ENCODE measurements around the gene PPP2R3C.

The PPP2R3C gene

DNA sequence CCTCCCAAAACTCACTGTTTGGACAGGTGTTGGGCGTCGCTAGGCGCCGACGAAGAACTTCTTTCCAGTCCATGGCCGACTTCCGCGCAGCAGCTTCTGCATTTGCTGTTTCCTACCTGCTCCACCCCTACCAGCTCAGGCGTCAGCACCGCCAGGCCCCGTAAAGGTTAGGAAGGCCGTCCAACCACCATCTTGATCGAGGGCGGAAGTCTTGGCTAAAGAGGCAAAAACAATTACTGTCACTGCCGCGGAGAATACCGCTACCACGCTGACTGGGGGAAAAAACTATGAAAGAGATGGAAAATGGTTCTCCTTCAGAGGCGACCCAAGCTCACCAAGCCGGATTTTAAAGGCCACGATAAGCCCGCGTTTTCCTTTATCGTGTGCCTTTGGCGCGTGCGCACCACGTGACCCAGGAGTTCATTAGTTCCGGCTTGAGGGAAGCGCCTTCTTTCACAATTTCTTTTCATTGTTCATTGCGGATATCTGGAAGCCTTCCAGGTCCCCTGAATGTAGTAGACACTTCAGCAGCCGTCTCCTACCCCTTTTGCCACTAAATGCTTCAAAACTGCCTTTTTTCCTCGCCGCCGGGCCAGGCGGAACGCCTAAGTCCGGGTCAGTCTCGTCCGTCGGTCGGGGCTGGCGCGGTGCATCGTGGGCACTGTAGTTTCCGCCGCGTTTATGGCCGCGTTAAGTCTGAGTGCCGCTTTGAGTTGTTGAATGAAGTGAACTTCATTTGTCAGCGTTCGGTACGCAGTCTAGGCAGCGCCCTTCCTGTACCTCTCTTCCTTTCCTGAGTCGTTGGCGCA lies at the start of gene PPP2R3C, which contains the start of gene PRORP:
Gene PPP2R3C (minus strand): TSS at position 104 of the 809 bp plus-strand sequence. CDS start 31 bp downstream, at position 73.
Gene PRORP (plus strand): TSS at position 666 of the 809 bp plus-strand sequence. CDS start 694 bp downstream, outside the sequence.
- Mint-ChIP-seq H3K36me3 (ENCODE audit: low read depth) (peaks cover 44% of the 10 kb centered on the region), H3K4me1 (peaks cover 37% of the 10 kb centered on the region), H3K4me3 (peak within 1 kb of the TSS; percentile 95), H3K9me3 (no peaks in the 10 kb centered on the region), H3K27ac (peak within 1 kb of the TSS; percentile 100), H3K27me3 (ENCODE audit: low read depth, poor library complexity) (peaks cover 4% of the 10 kb centered on the region)
- peak; percentile 78 for DNase-seq
- no peak for TF ChIP-seq CTCF (IDR thresholded peaks at IDR 0.05)

GRCh38 chr14:35167496-35167895 lies 45.7 kb upstream of the PPP2R3C start:
- Mint-ChIP-seq H3K36me3 (ENCODE audit: low read depth) (peaks cover 64% of the 10 kb centered on the region), H3K27ac (no peak overlapping the region), H3K9me3 (peaks cover 6% of the 10 kb centered on the region), H3K4me3 (no peak overlapping the region), H3K4me1 (no peaks in the 10 kb centered on the region), H3K27me3 (ENCODE audit: low read depth, poor library complexity) (no peaks in the 10 kb centered on the region)
- DNase-seq, result no peak
- no peak for TF ChIP-seq CTCF (IDR thresholded peaks at IDR 0.05)

- H3K27me3 Mint-ChIP-seq (ENCODE audit: low read depth, poor library complexity), result no peaks in the 10 kb centered on the region
- TF ChIP-seq CTCF (IDR thresholded peaks at IDR 0.05), result no peak
- peaks cover 6% of the 10 kb centered on the region for H3K4me1 Mint-ChIP-seq
- no peak overlapping the region for H3K27ac Mint-ChIP-seq
- no peak overlapping the region for H3K4me3 Mint-ChIP-seq
- no peak for DNase-seq
- peaks cover 42% of the 10 kb centered on the region for H3K36me3 Mint-ChIP-seq (ENCODE audit: low read depth)
- H3K9me3 Mint-ChIP-seq, result peaks cover 6% of the 10 kb centered on the region
These were observed 43.1 kb upstream of the PPP2R3C start for GRCh38 chr14:35164849-35165248.

DNA sequence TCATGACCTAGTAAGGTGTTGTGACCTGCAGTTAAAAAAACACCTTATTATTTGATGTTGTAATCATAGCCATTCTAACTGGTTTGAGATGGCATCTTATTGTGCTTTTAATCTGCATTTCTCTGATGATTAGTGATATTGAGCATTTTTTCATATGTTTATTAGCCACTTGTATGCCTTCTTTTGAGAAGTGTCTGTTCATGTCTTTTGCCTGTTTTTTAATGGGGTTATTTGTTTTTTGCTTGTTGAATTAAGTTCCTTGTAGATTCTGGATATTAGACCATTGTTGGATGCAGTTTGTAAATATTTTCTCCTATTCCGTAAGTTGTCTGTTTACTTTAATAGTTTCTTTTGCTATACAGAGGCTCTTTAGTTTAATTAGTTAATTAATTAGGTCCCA lies 41.6 kb upstream of the PPP2R3C start:
- Mint-ChIP-seq H3K27ac (no peak overlapping the region), H3K36me3 (ENCODE audit: low read depth) (peaks cover 35% of the 10 kb centered on the region), H3K4me1 (peaks cover 14% of the 10 kb centered on the region), H3K27me3 (ENCODE audit: low read depth, poor library complexity) (no peaks in the 10 kb centered on the region), H3K9me3 (no peaks in the 10 kb centered on the region), H3K4me3 (no peak overlapping the region)
- TF ChIP-seq CTCF (IDR thresholded peaks at IDR 0.05), result no peak
- no peak for DNase-seq

GRCh38 chr14:35161231-35161630 lies 39.4 kb upstream of the PPP2R3C start:
- TF ChIP-seq CTCF (IDR thresholded peaks at IDR 0.05), result no peak
- H3K4me1 Mint-ChIP-seq, result peaks cover 14% of the 10 kb centered on the region
- H3K27ac Mint-ChIP-seq, result no peak overlapping the region
- peaks cover 23% of the 10 kb centered on the region for H3K36me3 Mint-ChIP-seq (ENCODE audit: low read depth)
- DNase-seq, result no peak
- no peak overlapping the region for H3K4me3 Mint-ChIP-seq
- no peaks in the 10 kb centered on the region for H3K9me3 Mint-ChIP-seq
- H3K27me3 Mint-ChIP-seq (ENCODE audit: low read depth, poor library complexity), result peaks cover under 1% of the 10 kb centered on the region
